Upper lobe of left lung (tissue), 6 donors: ENCODE measurements around the gene NBL1. TPM values are rescaled to one million over a fixed set of nuclear protein-coding genes. Genes with fewer than 3 reads are reported as not detected.

Experiments
- ATAC-seq, 2 donors: fragments of 200-7000 bp; cut with Tn5 transposase; one replicate each; pipeline ENCODE4 v1.9.1; 2022; ENCODE audit warnings: mild to moderate bottlenecking in 2 of 2, moderate library complexity in 2 of 2; ENCODE audit not compliant: low FRiP score in 2 of 2
- DNase-seq, 2 donors: peaks; one replicate each; pipeline ENCODE4 v3.0.0-alpha.2; 2019 to 2020
- H3K27ac ChIP-seq, 4 donors: fragments of 200-600 bp; sonication (generic); one replicate each; pipeline ENCODE4 v1.5.1; 2016 to 2019
- H3K27me3 ChIP-seq, 4 donors: fragments of 200-600 bp; sonication (generic); one replicate each; pipeline ENCODE4 v1.5.1; 2017 to 2019
- H3K36me3 ChIP-seq, 4 donors: fragments of 200-600 bp; sonication (generic); one replicate each; pipeline ENCODE4 v1.5.1; 2016 to 2019
- H3K4me1 ChIP-seq, 4 donors: fragments of 200-600 bp; sonication (generic); one replicate each; pipeline ENCODE4 v1.5.1; 2018 to 2019
- H3K4me3 ChIP-seq, 4 donors: fragments of 200-600 bp; sonication (generic); one replicate each; pipeline ENCODE4 v1.5.1; 2017 to 2019; ENCODE audit warnings: mild to moderate bottlenecking in 2 of 4, moderate library complexity in 1 of 4
- H3K9me3 ChIP-seq, 4 donors: fragments of 200-600 bp; sonication (generic); one replicate each; pipeline ENCODE4 v1.5.1; 2018 to 2019
- CTCF ChIP-seq, 6 experiments: fragments of 450-650 bp in 4 of 6; fragments of 200-600 bp in 2 of 6; sonication (generic) in 2 of 6; IDR thresholded peaks; one replicate each; pipeline ENCODE4 v1.5.1; 2016 to 2019; ENCODE audit warnings: antibody characterized with exemption in 6 of 6
- EP300 ChIP-seq, 4 donors: sonication (generic); formaldehyde crosslinking; IDR thresholded peaks; one replicate each; pipeline ENCODE4 v1.5.1; 2017; ENCODE audit warnings: antibody characterized with exemption in 4 of 4, control low read depth in 2 of 4
- POLR2A ChIP-seq, 4 donors: fragments of 450-650 bp; IDR thresholded peaks; one replicate each; pipeline ENCODE4 v1.5.1; 2016 to 2017; ENCODE audit warnings: antibody characterized with exemption in 4 of 4, mild to moderate bottlenecking in 2 of 4
- POLR2AphosphoS5 ChIP-seq, 2 donors: sonication (generic); formaldehyde crosslinking; IDR thresholded peaks; one replicate each; pipeline ENCODE4 v1.5.1; 2017; ENCODE audit warnings: antibody characterized with exemption in 2 of 2
- WGBS, 2 donors: methylation state at CpG; one replicate each; pipeline ENCODE4 v1.1.5; 2017 to 2018; 5-methylcytosine and 5-hydroxymethylcytosine counted together
- total RNA-seq, 6 donors: library from RNA; depleted of rRNA in 4 of 6; stranded (reverse); fragments of >200 nt in 4 of 6; gene quantifications; one replicate each; pipeline versions ENCODE4 v1.1.0 to v1.2.1, GENCODE V29; 2016 to 2021
- donor health status: DM: no; HTN: no; CAD: no; lungs with moderate emphysema.
- donor health status: DM: no; HTN: yes; CAD: no; lungs with severe emphysema.

The NBL1 gene
- total RNA-seq, 6 donors from 2014 or later = 40.9 to 190 (median 105) TPM

- H3K27ac ChIP-seq = no peak overlapping the region
- WGBS, 2 donors = 70 to 72% methylated on average over 2 of the region's 2 CpGs
- TF ChIP-seq POLR2A (IDR thresholded peaks at IDR 0.05) (no peak), CTCF (IDR thresholded peaks at IDR 0.05) (no peak), POLR2AphosphoS5 (IDR thresholded peaks at IDR 0.05) (no peak), EP300 (IDR thresholded peaks at IDR 0.05) (no peak)
- H3K9me3 ChIP-seq = no peaks in the 10 kb centered on the region
- no peaks in the 10 kb centered on the region for H3K27me3 ChIP-seq
- ATAC-seq (no peak), DNase-seq (no peak)
- peaks cover 0 to 14% (median 7%) of the 10 kb centered on the region in 4 donors for H3K4me1 ChIP-seq
- H3K36me3 ChIP-seq = peaks cover 0 to 10% (median 4%) of the 10 kb centered on the region in 4 donors
- no peak overlapping the region for H3K4me3 ChIP-seq
These were observed 27.6 kb upstream of the NBL1 start for GRCh38 chr1:19616489-19616888.

- H3K27ac ChIP-seq = no peak overlapping the region
- no peak overlapping the region for H3K4me3 ChIP-seq
- H3K27me3 ChIP-seq = no peaks in the 10 kb centered on the region
- no peak for ATAC-seq
- no peak for DNase-seq
- peaks cover 0 to 14% (median 7%) of the 10 kb centered on the region in 4 donors for H3K4me1 ChIP-seq
- peaks cover 0 to 10% (median 4%) of the 10 kb centered on the region in 4 donors for H3K36me3 ChIP-seq
- TF ChIP-seq POLR2A (IDR thresholded peaks at IDR 0.05) (no peak), CTCF (IDR thresholded peaks at IDR 0.05) (no peak), POLR2AphosphoS5 (IDR thresholded peaks at IDR 0.05) (no peak), EP300 (IDR thresholded peaks at IDR 0.05) (no peak)
- WGBS, 2 donors = 74 to 89% methylated on average over 3 of the region's 3 CpGs
- no peaks in the 10 kb centered on the region for H3K9me3 ChIP-seq
These were observed 26.7 kb upstream of the NBL1 start for GRCh38 chr1:19617376-19617775.

GRCh38 chr1:19618428-19618827 lies 25.7 kb upstream of the NBL1 start:
- no peaks in the 10 kb centered on the region for H3K27me3 ChIP-seq
- ATAC-seq (no peak), DNase-seq (no peak)
- H3K4me1 ChIP-seq = peaks cover 0 to 8% (median 5%) of the 10 kb centered on the region in 4 donors
- 98 to 100% methylated on average over 3 of the region's 3 CpGs for WGBS, 2 donors
- H3K9me3 ChIP-seq = no peaks in the 10 kb centered on the region
- no peak for TF ChIP-seq POLR2AphosphoS5 (IDR thresholded peaks at IDR 0.05)
- no peak for TF ChIP-seq EP300 (IDR thresholded peaks at IDR 0.05)
- TF ChIP-seq CTCF (IDR thresholded peaks at IDR 0.05) = no peak
- no peak for TF ChIP-seq POLR2A (IDR thresholded peaks at IDR 0.05)
- H3K36me3 ChIP-seq = peaks cover 0 to 10% (median 5%) of the 10 kb centered on the region in 4 donors
- no peak overlapping the region for H3K4me3 ChIP-seq
- no peak overlapping the region for H3K27ac ChIP-seq

- 61 to 69% methylated on average over 3 of the region's 3 CpGs for WGBS, 2 donors
- peaks cover 0 to 21% (median 13%) of the 10 kb centered on the region in 4 donors for H3K36me3 ChIP-seq
- no peaks in the 10 kb centered on the region for H3K27me3 ChIP-seq
- no peak overlapping the region for H3K4me3 ChIP-seq
- DNase-seq = no peak
- H3K9me3 ChIP-seq = no peaks in the 10 kb centered on the region
- no peak for ATAC-seq
- no peak overlapping the region for H3K27ac ChIP-seq
- TF ChIP-seq EP300 (IDR thresholded peaks at IDR 0.05) (no peak), CTCF (IDR thresholded peaks at IDR 0.05) (no peak), POLR2AphosphoS5 (IDR thresholded peaks at IDR 0.05) (no peak), POLR2A (IDR thresholded peaks at IDR 0.05) (no peak)
- H3K4me1 ChIP-seq = peaks cover 0 to 6% (median 2%) of the 10 kb centered on the region in 4 donors
These were observed 24.3 kb upstream of the NBL1 start for GRCh38 chr1:19619697-19620384.

- peaks cover 0 to 6% (median 2%) of the 10 kb centered on the region in 4 donors for H3K4me1 ChIP-seq
- no peaks in the 10 kb centered on the region for H3K9me3 ChIP-seq
- WGBS, 2 donors = 88 to 92% methylated on average over 3 of the region's 3 CpGs
- H3K4me3 ChIP-seq = no peak overlapping the region
- ATAC-seq = peak in 1 of 2 donors; percentile 90
- DNase-seq = no peak
- peak overlapping the region in 1 of 4 donors; percentile 14 for H3K27ac ChIP-seq
- no peak for TF ChIP-seq EP300 (IDR thresholded peaks at IDR 0.05)
- no peak for TF ChIP-seq POLR2A (IDR thresholded peaks at IDR 0.05)
- no peak for TF ChIP-seq CTCF (IDR thresholded peaks at IDR 0.05)
- no peak for TF ChIP-seq POLR2AphosphoS5 (IDR thresholded peaks at IDR 0.05)
- H3K36me3 ChIP-seq = peaks cover 0 to 28% (median 20%) of the 10 kb centered on the region in 4 donors
- H3K27me3 ChIP-seq = no peaks in the 10 kb centered on the region
These were observed 23.3 kb upstream of the NBL1 start for GRCh38 chr1:19620786-19621185.
